SK-N-SH (cell line): ENCODE results near the gene RALBP1. TPM values are rescaled to one million over a fixed set of nuclear protein-coding genes. Genes with fewer than 3 reads are reported as not detected.
"Not testable (repeated sequence)": the region's sequence is repeated elsewhere in the genome, so short reads cannot be mapped to it uniquely, and the experiment has no call there.

ENCODE experiments used
- CTCF ChIA-PET: fragments of 300-600, 350-600 bp; formaldehyde crosslinking; extraction: SDS; loops from one replicate; lab custom pipeline; 2021; lab: Yijun Ruan, JAX
- POLR2A ChIA-PET: fragments of 350-600 bp; sonication (Branson Sonifier 250); formaldehyde crosslinking; extraction: SDS; loops from one replicate; lab custom pipeline; 2020; ENCODE audit warnings: antibody characterized with exemption, inconsistent platforms; lab: Yijun Ruan, JAX
- DNase-seq: peaks from one replicate; pipeline ENCODE4 v3.0.0; 2012
- H2AFZ ChIP-seq: fragments of 200-600 bp; sonication (generic); 2 replicates; pipeline ENCODE4 v1.8.1; 2016; ENCODE audit warnings: antibody characterized with exemption, mild to moderate bottlenecking, low read depth
- H3F3A ChIP-seq: fragments of 200-600 bp; sonication (generic); replicated peaks from 2 replicates; pipeline ENCODE3; 2016; ENCODE audit warnings: antibody characterized with exemption, mild to moderate bottlenecking; ENCODE audit not compliant: insufficient read depth
- H3K27ac ChIP-seq, 2 experiments: fragments of 200-500 bp in 1 of 2; fragments of 200-600 bp in 1 of 2; sonication (Bioruptor generic) in 1 of 2; sonication (generic), shearing (Covaris generic) in 1 of 2; 2 replicates each; pipeline versions ENCODE4 v1.5.1 to v1.6.1; 2014 to 2016; ENCODE audit warnings: low read depth in 2 of 2, inconsistent platforms in 1 of 2, low read length in 1 of 2, mild to moderate bottlenecking in 1 of 2, mixed read lengths in 1 of 2
- H3K27me3 ChIP-seq: fragments of 200-600 bp; sonication (generic), shearing (Covaris generic); 2 replicates; pipeline ENCODE4 v1.6.1; 2016; ENCODE audit warnings: mixed run types; ENCODE audit not compliant: insufficient read depth
- H3K36me3 ChIP-seq, 2 experiments: fragments of 200-500 bp in 1 of 2; fragments of 200-600 bp in 1 of 2; sonication (Bioruptor generic) in 1 of 2; sonication (generic) in 1 of 2; replicated peaks in 1 of 2; 2 replicates each; pipeline versions ENCODE3 to v1.5.1; 2014 to 2016; ENCODE audit warnings: low read length in 1 of 2, mild to moderate bottlenecking in 1 of 2; ENCODE audit not compliant: insufficient read depth in 2 of 2, control insufficient read depth in 1 of 2
- H3K4me1 ChIP-seq, 2 experiments: fragments of 200-500 bp in 1 of 2; fragments of 200-600 bp in 1 of 2; sonication (Bioruptor generic) in 1 of 2; sonication (generic), shearing (Covaris generic) in 1 of 2; 2 replicates each; pipeline versions ENCODE4 v1.5.1 to v1.6.1; 2014 to 2016; ENCODE audit warnings: low read depth in 1 of 2, low read length in 1 of 2, mixed run types in 1 of 2; ENCODE audit not compliant: insufficient read depth in 2 of 2, control insufficient read depth in 1 of 2
- H3K4me2 ChIP-seq: fragments of 200-600 bp; sonication (generic), shearing (Covaris generic); 2 replicates; pipeline ENCODE4 v1.6.1; 2017; ENCODE audit warnings: mixed run types
- H3K4me3 ChIP-seq, 2 experiments: fragments of 200-500 bp in 1 of 2; fragments of 200-600 bp in 1 of 2; sonication (Bioruptor generic) in 1 of 2; sonication (generic), shearing (Covaris generic) in 1 of 2; 2 replicates each; pipeline versions ENCODE4 v1.5.1 to v1.8.1; 2014 to 2016; ENCODE audit warnings: low read depth in 2 of 2, inconsistent platforms in 1 of 2, low read length in 1 of 2, mild to moderate bottlenecking in 1 of 2, mixed read lengths in 1 of 2, moderate library complexity in 1 of 2
- H3K79me2 ChIP-seq: fragments of 200-600 bp; sonication (generic); 2 replicates; pipeline ENCODE4 v1.8.1; 2017; ENCODE audit warnings: mild to moderate bottlenecking; ENCODE audit not compliant: insufficient read depth
- H3K9ac ChIP-seq: fragments of 200-600 bp; sonication (generic); 2 replicates; pipeline ENCODE4 v1.6.1; 2017; ENCODE audit warnings: mixed run types
- H3K9me2 ChIP-seq: fragments of 200-600 bp; sonication (generic); 2 replicates; pipeline ENCODE4 v1.6.1; 2017; ENCODE audit warnings: mixed run types
- H3K9me3 ChIP-seq: fragments of 200-600 bp; sonication (generic); 2 replicates; pipeline ENCODE4 v1.6.1; 2017; ENCODE audit warnings: mixed run types, mild to moderate bottlenecking, moderate library complexity
- H4K20me1 ChIP-seq: fragments of 200-600 bp; sonication (generic); 2 replicates; pipeline ENCODE4 v1.6.1; 2017; ENCODE audit warnings: mild to moderate bottlenecking, mixed run types; ENCODE audit not compliant: insufficient read depth
- ELF1 ChIP-seq: IDR thresholded peaks from 2 replicates; pipeline ENCODE4 v1.4.0; 2012
- FOXM1 ChIP-seq: IDR thresholded peaks from 2 replicates; pipeline ENCODE4 v1.4.0; 2012; ENCODE audit warnings: low read depth, mild to moderate bottlenecking
- MAX ChIP-seq: IDR thresholded peaks from 2 replicates; pipeline ENCODE4 v1.4.0; 2012; ENCODE audit warnings: low read depth
- MXI1 ChIP-seq: IDR thresholded peaks from 2 replicates; pipeline ENCODE4 v1.6.1; 2012; ENCODE audit warnings: mild to moderate bottlenecking, low read depth, low read length, improper control_type of control experiment
- PBX3 ChIP-seq: IDR thresholded peaks from 2 replicates; pipeline ENCODE4; 2012
- REST ChIP-seq: IDR thresholded peaks from 2 replicates; pipeline ENCODE4 v1.6.1; 2012; ENCODE audit warnings: mild to moderate bottlenecking, low read depth, low read length, moderate library complexity
- TCF12 ChIP-seq: IDR thresholded peaks from 2 replicates; pipeline ENCODE4 v1.4.0; 2012
- WGBS: methylation state at CpG from one replicate; pipeline ENCODE4 v1.1.6; 2017; ENCODE audit warnings: low lambda C conversion rate; 5-methylcytosine and 5-hydroxymethylcytosine counted together
- polyA plus RNA-seq, 3 experiments: library from polyadenylated mRNA; depleted of rRNA; stranded (reverse); fragments of >200 nt; gene quantifications; 2 replicates each; pipeline ENCODE4 v1.2.3, GENCODE V29; 2012

RALBP1 gene
- polyA plus RNA-seq, 1 of the 3 experiments (the other 2 are of a cell fraction) = 43.8 TPM

GRCh38 chr18:9475643-9476591, 604 bp downstream of the RALBP1 start:
- Histone ChIP-seq H3K9ac (peak overlapping the region; percentile 82), H3F3A (peaks cover 4% of the 10 kb centered on the region), H3K9me2 (0 out of 2 replicates have a peak, but pooled peaks cover 2% of the 10 kb centered on the region), H3K36me3 (peaks cover 0 to 4% of the 10 kb centered on the region in 2 experiments), H4K20me1 (peaks cover 6% of the 10 kb centered on the region; the same call in 1 of the 2 replicates), H3K4me2 (peak overlapping the region; percentile 94), H3K79me2 (peaks cover 54% of the 10 kb centered on the region), H3K4me1 (peaks cover 7 to 15% of the 10 kb centered on the region in 2 experiments; a peak in 3 of 4 replicates), H2AFZ (peak overlapping the region; percentile 82), H3K27me3 (no peaks in the 10 kb centered on the region), H3K27ac (peak overlapping the region; percentile 70 to 80), H3K4me3 (peak overlapping the region; percentile 87 to 92), H3K9me3 (no peaks in the 10 kb centered on the region)
- peak; percentile 32 for DNase-seq
- POLR2A ChIA-PET = no interaction called here
- TF ChIP-seq MAX (peak; percentile 29), MXI1 (peak; percentile 64; the same call in 1 of the 2 replicates), ELF1 (0 out of 2 replicates have a peak, but pooled peaks have one; percentile 32), PBX3 (no peak)
- CTCF ChIA-PET = interaction anchor here (0.7 kb wide), 1 partner anchor 41 kb away, joined by 3 read pairs; no protein-coding TSS in a partner anchor
- under 1% methylated on average over 14 of the region's 59 CpGs for WGBS

- 92% methylated on average over 12 of the region's 12 CpGs for WGBS
- Histone ChIP-seq H3K9ac (peak overlapping the region; percentile 82; the same call in 1 of the 2 replicates), H3K27ac (peak overlapping the region in 1 of 2 experiments; percentile 70; a peak in 1 of 4 replicates), H3K79me2 (peaks cover 64% of the 10 kb centered on the region), H3K4me2 (peak overlapping the region; percentile 94), H3K4me3 (peak overlapping the region; percentile 87 to 92; a peak in 3 of 4 replicates), H3K4me1 (peaks cover 7 to 15% of the 10 kb centered on the region in 2 experiments; a peak in 3 of 4 replicates)
- H3K27me3 ChIP-seq, H2AFZ ChIP-seq, H3K36me3 ChIP-seq, POLR2A ChIA-PET, H4K20me1 ChIP-seq, H3F3A ChIP-seq, H3K9me2 ChIP-seq, DNase-seq, H3K9me3 ChIP-seq, CTCF ChIA-PET: not testable (repeated sequence)
Observed at GRCh38 chr18:9476949-9477348, 1.6 kb downstream of the RALBP1 start.

GRCh38 chr18:9477509-9477908, 2.2 kb downstream of the RALBP1 start:
- Histone ChIP-seq H4K20me1 (peaks cover 9% of the 10 kb centered on the region), H3K4me2 (peak overlapping the region; percentile 94; the same call in 1 of the 2 replicates), H3K4me3 (peak overlapping the region in 1 of 2 experiments; percentile 87; a peak in 1 of 4 replicates), H3K9me2 (no peaks in the 10 kb centered on the region), H3K9ac (0 out of 2 replicates have a peak overlapping the region, but pooled peaks have one; percentile 82), H3K27ac (no peak overlapping the region), H3K79me2 (peaks cover 70% of the 10 kb centered on the region), H3K36me3 (peaks cover 0 to 4% of the 10 kb centered on the region in 2 experiments), H3K9me3 (no peaks in the 10 kb centered on the region), H2AFZ (no peak overlapping the region), H3K27me3 (no peaks in the 10 kb centered on the region), H3F3A (peaks cover 4% of the 10 kb centered on the region), H3K4me1 (peaks cover 11 to 15% of the 10 kb centered on the region in 2 experiments; a peak in 3 of 4 replicates)
- ChIA-PET CTCF (interaction anchor here (0.6 kb wide), 1 partner anchor 259 kb away, joined by 3 read pairs; no protein-coding TSS in a partner anchor), POLR2A (no interaction called here)
- TF ChIP-seq REST = no peak
- TF ChIP-seq TCF12 = no peak
- TF ChIP-seq FOXM1 = no peak
- WGBS = 91% methylated on average over 1 of the region's 1 CpG
- DNase-seq = no peak
